SK-N-MC (cell line): ENCODE data around the gene PROCR.

ENCODE experiments used
- EZH2 ChIP-seq: fragments of 200-600 bp; sonication (generic); IDR thresholded peaks from one replicate; pipeline ENCODE4 v1.6.1; 2017; ENCODE audit warnings: antibody characterized with exemption
- FOXP2 ChIP-seq: optimal IDR thresholded peaks from 2 replicates; pipeline ENCODE3; 2011; ENCODE audit warnings: mild to moderate bottlenecking, moderate library complexity; ENCODE audit not compliant: insufficient read depth; ENCODE audit errors: extremely low read length, control extremely low read depth
- POLR2AphosphoS5 ChIP-seq: IDR thresholded peaks from 2 replicates; pipeline ENCODE4 v1.6.1; 2012; ENCODE audit warnings: mild to moderate bottlenecking, low read depth, low read length, borderline replicate concordance

DNA sequence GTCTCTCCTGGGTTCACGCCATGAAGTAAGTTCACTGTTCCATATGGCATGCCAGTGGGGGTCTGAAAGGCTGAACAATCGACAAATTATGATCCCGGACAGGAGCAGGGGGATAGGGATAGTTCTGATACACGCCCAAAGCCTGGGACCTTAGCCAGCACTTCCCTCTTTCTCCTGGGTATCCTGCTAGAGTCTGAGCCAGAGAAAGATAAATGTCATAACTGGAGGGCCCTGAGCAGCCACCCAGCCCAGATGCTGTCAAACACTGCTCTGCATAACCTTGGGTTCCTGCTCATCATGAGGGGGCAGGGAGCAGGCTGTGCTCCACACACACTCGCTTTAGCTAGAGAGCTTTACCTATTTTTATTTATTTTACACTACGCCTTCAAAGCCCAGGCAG is 37.0 kb upstream of the PROCR start:
- TF ChIP-seq POLR2AphosphoS5: no peak
- TF ChIP-seq EZH2: no peak
- no peak for TF ChIP-seq FOXP2
